ENCODE results near the gene NLRP6.
A peak's percentile ranks its signal among the peaks of the same experiment; 100 is the strongest.
"Not testable (repeated sequence)": the region's sequence is repeated elsewhere in the genome, so short reads cannot be mapped to it uniquely, and the experiment has no call there.

The NLRP6 gene

GRCh38 chr11:328012-328411 lies 49.8 kb downstream of the NLRP6 start:
- no peak overlapping the region for H3K9ac ChIP-seq (ENCODE audit: low read length)
- TF ChIP-seq EZH2phosphoT487 (IDR thresholded peaks at IDR 0.05; ENCODE audit: low read depth) (no peak), CTCF (IDR thresholded peaks at IDR 0.05; ENCODE audit: low read depth, low read length) (no peak)
- no peaks in the 10 kb centered on the region for H3K79me2 ChIP-seq (ENCODE audit: low read length)
- no peaks in the 10 kb centered on the region for H4K20me1 ChIP-seq (ENCODE audit: insufficient read depth, low read length)
- H3K4me2 ChIP-seq (ENCODE audit: low read length), result no peak overlapping the region
- H3K27ac ChIP-seq (ENCODE audit: low read length), result peak overlapping the region; percentile 44
- no peaks in the 10 kb centered on the region for H3K36me3 ChIP-seq (replicated peaks; ENCODE audit: low read depth, low read length)
- H3K4me1 ChIP-seq (ENCODE audit: low read length), result peaks cover 56% of the 10 kb centered on the region
- no peak overlapping the region for H3K4me3 ChIP-seq (ENCODE audit: low read length)
- no peaks in the 10 kb centered on the region for H3K27me3 ChIP-seq (ENCODE audit: low read depth, low read length)
- H2AFZ ChIP-seq (ENCODE audit: low read depth, low read length), result no peak overlapping the region
- no peaks in the 10 kb centered on the region; the same call in 1 of the 2 replicates for H3K9me3 ChIP-seq (ENCODE audit: insufficient read depth, low read length)

GRCh38 chr11:328516-329100 lies 50.4 kb downstream of the NLRP6 start:
- Histone ChIP-seq H3K27ac (ENCODE audit: low read length) (peak overlapping the region; percentile 81), H3K4me2 (ENCODE audit: low read length) (peak overlapping the region; percentile 54), H3K4me1 (ENCODE audit: low read length) (peaks cover 56% of the 10 kb centered on the region), H3K9ac (ENCODE audit: low read length) (peak overlapping the region; percentile 51; the same call in 1 of the 2 replicates)
- H3K27me3 ChIP-seq (ENCODE audit: low read depth, low read length); H3K36me3 ChIP-seq (replicated peaks; ENCODE audit: low read depth, low read length); H3K79me2 ChIP-seq (ENCODE audit: low read length); H3K4me3 ChIP-seq (ENCODE audit: low read length); H4K20me1 ChIP-seq (ENCODE audit: insufficient read depth, low read length); H3K9me3 ChIP-seq (ENCODE audit: insufficient read depth, low read length); H2AFZ ChIP-seq (ENCODE audit: low read depth, low read length): not testable (repeated sequence)

DNA sequence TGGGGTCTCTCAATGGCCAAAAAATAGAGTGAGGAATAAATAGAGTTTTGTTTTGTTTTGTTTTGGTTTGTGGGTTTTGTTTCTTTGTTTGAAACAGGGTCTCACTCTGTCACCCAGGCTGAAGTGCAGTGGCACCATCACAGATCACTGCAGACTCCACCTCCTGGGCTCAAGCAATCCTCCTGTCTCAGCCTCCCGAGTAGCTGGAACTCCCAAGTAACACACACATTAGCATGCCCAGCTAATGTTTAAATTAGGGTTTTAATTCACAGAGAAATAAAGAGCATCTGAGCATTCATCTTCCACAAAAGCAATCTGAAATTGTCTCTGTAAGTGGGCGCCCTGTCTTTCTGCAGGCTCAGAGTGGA lies 51.7 kb downstream of the NLRP6 start:
- H3K4me2 ChIP-seq (ENCODE audit: low read length), result peak overlapping the region; percentile 54
- H3K9me3 ChIP-seq (ENCODE audit: insufficient read depth, low read length), result no peaks in the 10 kb centered on the region; the same call in 1 of the 2 replicates
- H3K9ac ChIP-seq (ENCODE audit: low read length), result peak overlapping the region; percentile 61
- no peaks in the 10 kb centered on the region for H3K27me3 ChIP-seq (ENCODE audit: low read depth, low read length)
- H3K4me3 ChIP-seq (ENCODE audit: low read length), result peak overlapping the region; percentile 57
- H3K36me3 ChIP-seq (replicated peaks; ENCODE audit: low read depth, low read length), result no peaks in the 10 kb centered on the region
- peak overlapping the region; percentile 81 for H3K27ac ChIP-seq (ENCODE audit: low read length)
- H2AFZ ChIP-seq (ENCODE audit: low read depth, low read length), result no peak overlapping the region
- H3K4me1 ChIP-seq (ENCODE audit: low read length), result peaks cover 56% of the 10 kb centered on the region
- H3K79me2 ChIP-seq (ENCODE audit: low read length), result no peaks in the 10 kb centered on the region
- no peaks in the 10 kb centered on the region for H4K20me1 ChIP-seq (ENCODE audit: insufficient read depth, low read length)
- no peak for TF ChIP-seq CTCF (IDR thresholded peaks at IDR 0.05; ENCODE audit: low read depth, low read length)
- no peak for TF ChIP-seq EZH2phosphoT487 (IDR thresholded peaks at IDR 0.05; ENCODE audit: low read depth)

- TF ChIP-seq EZH2phosphoT487 (IDR thresholded peaks at IDR 0.05; ENCODE audit: low read depth) (no peak), CTCF (IDR thresholded peaks at IDR 0.05; ENCODE audit: low read depth, low read length) (no peak)
- peak overlapping the region; percentile 81; the same call in 1 of the 2 replicates for H3K27ac ChIP-seq (ENCODE audit: low read length)
- peak overlapping the region; percentile 54 for H3K4me2 ChIP-seq (ENCODE audit: low read length)
- H4K20me1 ChIP-seq (ENCODE audit: insufficient read depth, low read length), result no peaks in the 10 kb centered on the region
- H3K79me2 ChIP-seq (ENCODE audit: low read length), result no peaks in the 10 kb centered on the region
- peak overlapping the region; percentile 12; the same call in 1 of the 2 replicates for H3K9ac ChIP-seq (ENCODE audit: low read length)
- H3K4me1 ChIP-seq (ENCODE audit: low read length), result peaks cover 56% of the 10 kb centered on the region
- H3K36me3 ChIP-seq (replicated peaks; ENCODE audit: low read depth, low read length), result no peaks in the 10 kb centered on the region
- H3K4me3 ChIP-seq (ENCODE audit: low read length), result peak overlapping the region; percentile 57; the same call in 1 of the 2 replicates
- H2AFZ ChIP-seq (ENCODE audit: low read depth, low read length), result no peak overlapping the region
- H3K9me3 ChIP-seq (ENCODE audit: insufficient read depth, low read length), result no peaks in the 10 kb centered on the region; the same call in 1 of the 2 replicates
- no peaks in the 10 kb centered on the region for H3K27me3 ChIP-seq (ENCODE audit: low read depth, low read length)
Measured at GRCh38 chr11:330307-330693, 52.1 kb downstream of the NLRP6 start.

Data from OCI-LY3 (cell line).